Sigmoid colon (tissue), 7 donors: ENCODE data around the gene RBM10. TPM values are rescaled to one million over a fixed set of nuclear protein-coding genes. Genes with fewer than 3 reads are reported as not detected.

Source experiments
- DNase-seq: peaks from one replicate; pipeline ENCODE4 v3.0.0-alpha.2; 2019
- H3K27ac ChIP-seq, 4 donors: fragments of 200-600 bp; sonication (generic); one replicate each; pipeline ENCODE4 v1.5.1; 2016 to 2019; ENCODE audit warnings: mild to moderate bottlenecking in 1 of 4
- H3K27me3 ChIP-seq, 3 donors: fragments of 200-600 bp; sonication (generic); one replicate each; pipeline ENCODE4 v1.5.1; 2019; ENCODE audit warnings: mild to moderate bottlenecking in 1 of 3
- H3K36me3 ChIP-seq, 4 donors: fragments of 200-600 bp; sonication (generic); one replicate each; pipeline ENCODE4 v1.5.1; 2016 to 2019
- H3K4me1 ChIP-seq, 4 donors: fragments of 200-600 bp; sonication (generic); one replicate each; pipeline ENCODE4 v1.5.1; 2017 to 2019
- H3K4me3 ChIP-seq, 4 donors: fragments of 200-600 bp; sonication (generic); one replicate each; pipeline ENCODE4 v1.5.1; 2017 to 2019; ENCODE audit warnings: mild to moderate bottlenecking in 2 of 4, moderate library complexity in 1 of 4
- H3K9me3 ChIP-seq, 4 donors: fragments of 200-600 bp in 3 of 4; sonication (generic) in 3 of 4; one replicate each; pipeline versions ENCODE4 v1.5.1 to v1.6.1; 2013 to 2019
- EP300 ChIP-seq, 4 donors: sonication (generic); formaldehyde crosslinking; IDR thresholded peaks; one replicate each; pipeline ENCODE4 v1.6.1; 2017; ENCODE audit warnings: antibody characterized with exemption in 4 of 4
- POLR2A ChIP-seq, 2 donors: fragments of 450-650 bp; IDR thresholded peaks; one replicate each; pipeline ENCODE4 v1.6.1; 2016; ENCODE audit warnings: antibody characterized with exemption in 2 of 2, mild to moderate bottlenecking in 2 of 2, moderate library complexity in 2 of 2
- POLR2AphosphoS5 ChIP-seq, 4 donors: sonication (generic); formaldehyde crosslinking; IDR thresholded peaks; one replicate each; pipeline ENCODE4 v1.6.1; 2017; ENCODE audit warnings: antibody characterized with exemption in 4 of 4
- WGBS, 2 donors: extraction: QIAGEN DNeasy Blood & Tissue Kit; methylation state at CpG; one replicate each; pipeline ENCODE4 v1.1.7; 2013; 5-methylcytosine and 5-hydroxymethylcytosine counted together
- intact Hi-C: fragments of 100-400 bp; cut with DNase I; formaldehyde crosslinking; loops from one replicate; pipeline ENCODE4 v1.15.1; 2023
- polyA plus RNA-seq, 3 donors: library from polyadenylated mRNA; stranded (reverse); fragments of 200-250 nt; gene quantifications; one replicate each; pipeline ENCODE4 v1.2.3, GENCODE V29; 2013
- total RNA-seq, 4 donors: library from RNA; depleted of rRNA; stranded (reverse); fragments of >200 nt; gene quantifications; one replicate each; pipeline ENCODE4 v1.1.0, GENCODE V29; 2016
- TF ChIP-seq, protein P1 (sequence below), 4 experiments: fragments of 450-650 bp in 3 of 4; fragments of 200-600 bp in 1 of 4; IDR thresholded peaks; one replicate each; pipeline ENCODE4 v1.5.1; 2016 to 2019; ENCODE audit warnings: antibody characterized with exemption in 4 of 4, mild to moderate bottlenecking in 3 of 4, moderate library complexity in 2 of 4
- donor health status: healthy with polysubstance abuse.
- donor health status: Bipolar disorder and iron deficiency.
- donor health status: healthy.

The RBM10 gene
- total and polyA plus RNA-seq, 7 donors = 15.0 to 44.3 (median 22.4) TPM

DNA sequence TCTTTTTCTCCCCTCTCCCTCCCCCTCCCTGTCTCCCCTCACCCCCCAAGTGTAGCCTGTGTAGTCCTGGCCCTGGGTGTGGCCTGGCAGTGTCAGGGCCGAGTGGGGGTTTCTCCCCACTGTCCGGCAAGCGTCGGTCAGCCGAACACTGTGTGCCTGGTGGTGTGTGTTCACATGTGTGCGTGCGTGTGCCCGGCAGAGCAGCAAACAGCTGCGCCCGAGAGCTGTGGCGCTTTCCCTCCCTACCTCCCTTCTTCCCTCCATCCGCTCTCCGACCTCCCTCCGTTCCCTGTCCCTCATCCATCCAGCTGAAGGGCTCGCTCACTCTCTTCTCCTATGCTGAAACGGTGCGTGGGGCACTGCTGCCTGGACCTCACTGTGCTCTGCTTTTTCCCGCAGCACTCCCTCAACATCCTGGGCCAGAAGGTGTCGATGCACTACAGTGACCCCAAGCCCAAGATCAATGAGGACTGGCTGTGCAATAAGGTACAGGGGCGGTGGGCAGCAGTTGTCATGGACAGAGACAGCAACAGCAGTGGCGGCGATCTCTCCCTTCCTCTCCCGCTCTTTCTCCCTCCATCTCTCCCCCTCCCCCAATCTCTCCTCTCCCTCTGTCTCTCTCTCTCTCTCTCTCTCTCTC, 31.2 kb downstream of the RBM10 start:
- no peaks in the 10 kb centered on the region for H3K27me3 ChIP-seq
- peaks cover 7 to 90% (median 24%) of the 10 kb centered on the region in 4 donors for H3K36me3 ChIP-seq
- intact Hi-C loops = no loop called here
- 94 to 96% methylated on average over 23 of the region's 23 CpGs for WGBS, 2 donors
- no peaks in the 10 kb centered on the region for H3K9me3 ChIP-seq
- H3K4me1 ChIP-seq = peaks cover 0 to 11% (median 4%) of the 10 kb centered on the region in 4 donors
- no peak overlapping the region for H3K4me3 ChIP-seq
- DNase-seq = peak; percentile 37
- TF ChIP-seq, protein P1, sequence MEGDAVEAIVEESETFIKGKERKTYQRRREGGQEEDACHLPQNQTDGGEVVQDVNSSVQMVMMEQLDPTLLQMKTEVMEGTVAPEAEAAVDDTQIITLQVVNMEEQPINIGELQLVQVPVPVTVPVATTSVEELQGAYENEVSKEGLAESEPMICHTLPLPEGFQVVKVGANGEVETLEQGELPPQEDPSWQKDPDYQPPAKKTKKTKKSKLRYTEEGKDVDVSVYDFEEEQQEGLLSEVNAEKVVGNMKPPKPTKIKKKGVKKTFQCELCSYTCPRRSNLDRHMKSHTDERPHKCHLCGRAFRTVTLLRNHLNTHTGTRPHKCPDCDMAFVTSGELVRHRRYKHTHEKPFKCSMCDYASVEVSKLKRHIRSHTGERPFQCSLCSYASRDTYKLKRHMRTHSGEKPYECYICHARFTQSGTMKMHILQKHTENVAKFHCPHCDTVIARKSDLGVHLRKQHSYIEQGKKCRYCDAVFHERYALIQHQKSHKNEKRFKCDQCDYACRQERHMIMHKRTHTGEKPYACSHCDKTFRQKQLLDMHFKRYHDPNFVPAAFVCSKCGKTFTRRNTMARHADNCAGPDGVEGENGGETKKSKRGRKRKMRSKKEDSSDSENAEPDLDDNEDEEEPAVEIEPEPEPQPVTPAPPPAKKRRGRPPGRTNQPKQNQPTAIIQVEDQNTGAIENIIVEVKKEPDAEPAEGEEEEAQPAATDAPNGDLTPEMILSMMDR (IDR thresholded peaks at IDR 0.05) = no peak
- TF ChIP-seq EP300 (IDR thresholded peaks at IDR 0.05) (no peak), POLR2A (IDR thresholded peaks at IDR 0.05) (no peak), POLR2AphosphoS5 (IDR thresholded peaks at IDR 0.05) (no peak)
- no peak overlapping the region for H3K27ac ChIP-seq

DNA sequence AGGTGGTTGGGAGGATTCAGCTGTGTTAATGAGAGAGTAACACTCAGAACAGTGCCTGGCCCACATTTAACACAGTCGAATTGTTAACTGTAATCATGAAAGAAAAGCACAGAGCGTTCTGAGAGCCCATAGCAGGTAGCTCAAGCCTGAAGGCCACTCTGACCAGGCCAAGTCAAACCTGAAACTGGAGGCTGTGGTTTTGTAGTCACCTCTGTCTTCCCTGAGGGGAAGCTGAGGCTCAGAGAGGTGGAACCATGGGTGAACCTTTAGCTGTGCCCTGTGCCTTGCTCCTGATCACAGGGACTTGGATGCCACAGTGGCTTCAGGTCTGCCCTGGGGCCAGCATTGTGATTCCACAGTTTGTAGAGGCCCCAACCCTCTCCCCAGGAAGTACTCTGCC, 32.1 kb downstream of the RBM10 start:
- no peak overlapping the region for H3K27ac ChIP-seq
- peak; percentile 34 for DNase-seq
- peaks cover 5 to 90% (median 32%) of the 10 kb centered on the region in 4 donors for H3K36me3 ChIP-seq
- TF ChIP-seq, protein P1 (IDR thresholded peaks at IDR 0.05) = no peak
- no peak for TF ChIP-seq POLR2AphosphoS5 (IDR thresholded peaks at IDR 0.05)
- no peak for TF ChIP-seq EP300 (IDR thresholded peaks at IDR 0.05)
- no peak for TF ChIP-seq POLR2A (IDR thresholded peaks at IDR 0.05)
- no peaks in the 10 kb centered on the region for H3K27me3 ChIP-seq
- 45 to 94% methylated on average over 2 of the region's 2 CpGs for WGBS, 2 donors
- intact Hi-C loops = no loop called here
- no peak overlapping the region for H3K4me3 ChIP-seq
- H3K4me1 ChIP-seq = peaks cover 0 to 11% (median 4%) of the 10 kb centered on the region in 4 donors
- no peaks in the 10 kb centered on the region for H3K9me3 ChIP-seq

DNA sequence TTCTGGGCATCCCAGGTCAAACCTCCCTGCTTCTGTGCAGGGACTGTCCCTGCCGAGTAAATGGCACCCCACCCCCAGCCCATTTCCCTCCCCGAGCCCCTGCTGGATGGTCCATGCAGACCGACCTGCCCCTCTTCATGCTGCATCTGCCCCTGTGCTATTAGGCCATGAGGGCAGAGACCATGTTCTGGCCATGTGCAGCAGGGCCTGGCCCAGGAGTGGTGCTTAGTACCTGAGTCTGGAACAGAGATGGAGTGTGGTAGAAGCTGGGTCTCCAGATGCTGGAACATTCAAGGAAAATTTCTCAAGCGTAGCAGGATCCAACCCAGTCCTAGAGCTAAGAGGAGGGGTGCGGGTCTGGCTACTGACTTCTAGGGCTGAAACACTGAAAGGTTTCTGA, 33.3 kb downstream of the RBM10 start:
- peak overlapping the region in 3 of 4 donors; percentile 61 to 67 (median 62) for H3K27ac ChIP-seq
- peak; percentile 57 for DNase-seq
- TF ChIP-seq, protein P1 (IDR thresholded peaks at IDR 0.05) = no peak
- TF ChIP-seq POLR2AphosphoS5 (IDR thresholded peaks at IDR 0.05) = no peak
- no peak for TF ChIP-seq EP300 (IDR thresholded peaks at IDR 0.05)
- no peak for TF ChIP-seq POLR2A (IDR thresholded peaks at IDR 0.05)
- no peaks in the 10 kb centered on the region for H3K9me3 ChIP-seq
- no peaks in the 10 kb centered on the region for H3K27me3 ChIP-seq
- 90 to 96% methylated on average over 5 of the region's 5 CpGs for WGBS, 2 donors
- H3K36me3 ChIP-seq = peaks cover 5 to 87% (median 33%) of the 10 kb centered on the region in 4 donors
- intact Hi-C loops = no loop called here
- H3K4me3 ChIP-seq = no peak overlapping the region
- H3K4me1 ChIP-seq = peaks cover 0 to 11% (median 4%) of the 10 kb centered on the region in 4 donors

DNA sequence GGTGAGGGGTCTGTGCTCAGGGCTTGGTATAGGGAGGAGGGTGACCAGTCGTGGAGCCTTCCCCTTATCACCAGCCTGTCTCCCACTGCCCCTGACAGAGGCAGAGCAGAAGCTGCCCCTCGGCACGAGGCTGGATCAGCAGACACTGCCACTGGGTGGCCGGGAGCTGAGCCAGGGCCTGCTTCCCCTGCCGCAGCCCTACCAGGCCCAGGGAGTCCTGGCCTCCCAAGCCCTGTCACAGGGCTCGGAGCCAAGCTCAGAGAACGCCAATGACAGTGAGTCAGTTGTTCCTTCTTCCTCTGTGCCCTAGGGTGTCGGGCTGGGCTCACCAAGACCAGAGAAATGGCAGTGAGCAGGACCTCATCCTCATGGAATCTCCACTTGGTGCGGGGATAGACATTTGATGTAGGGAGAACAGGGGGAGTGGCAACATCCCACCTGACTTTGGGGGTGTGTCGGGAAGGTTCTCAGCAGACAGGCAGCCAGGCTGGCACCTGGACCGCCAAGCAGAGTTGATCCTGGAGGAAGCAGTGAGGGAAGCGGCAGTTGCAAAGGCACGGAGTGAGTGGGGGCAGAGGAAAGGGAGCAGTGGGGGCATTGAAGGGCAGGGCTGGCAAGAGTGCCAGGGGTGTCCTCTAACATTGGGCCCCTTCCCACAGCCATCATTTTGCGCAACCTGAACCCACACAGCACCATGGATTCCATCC, 34.4 kb downstream of the RBM10 start:
- 85 to 87% methylated on average over 14 of the region's 14 CpGs for WGBS, 2 donors
- intact Hi-C loops = no loop called here

DNA sequence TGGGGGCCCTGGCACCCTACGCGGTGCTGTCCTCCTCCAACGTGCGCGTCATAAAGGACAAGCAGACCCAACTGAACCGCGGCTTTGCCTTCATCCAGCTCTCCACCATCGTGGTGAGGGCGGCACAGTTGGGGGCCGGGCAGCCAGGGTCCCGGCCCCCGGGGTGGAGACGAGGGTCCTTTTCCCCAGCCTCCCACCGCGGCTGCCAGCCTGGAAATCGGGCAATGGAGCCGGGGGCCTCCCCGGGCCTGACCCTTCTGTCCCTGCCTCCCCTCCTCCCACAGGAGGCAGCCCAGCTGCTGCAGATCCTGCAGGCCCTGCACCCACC, 34.9 kb downstream of the RBM10 start:
- no peak for DNase-seq
- TF ChIP-seq, protein P1 (IDR thresholded peaks at IDR 0.05) = no peak
- TF ChIP-seq EP300 (IDR thresholded peaks at IDR 0.05) (no peak), POLR2AphosphoS5 (IDR thresholded peaks at IDR 0.05) (no peak), POLR2A (IDR thresholded peaks at IDR 0.05) (no peak)
- Histone ChIP-seq H3K4me1 (peaks cover 0 to 11% (median 4%) of the 10 kb centered on the region in 4 donors), H3K4me3 (no peak overlapping the region), H3K27ac (peak overlapping the region; percentile 39 to 62 (median 61)), H3K9me3 (no peaks in the 10 kb centered on the region), H3K36me3 (peaks cover 5 to 82% (median 30%) of the 10 kb centered on the region in 4 donors), H3K27me3 (no peaks in the 10 kb centered on the region)
- intact Hi-C loops = no loop called here
- WGBS, 2 donors = 93% methylated on average over 18 of the region's 18 CpGs

More for the DNA sequence above, 34.4 kb downstream of the RBM10 start:
- H3K36me3 ChIP-seq = peaks cover 5 to 83% (median 30%) of the 10 kb centered on the region in 4 donors
- TF ChIP-seq EP300 (IDR thresholded peaks at IDR 0.05) = no peak
- peak in 2 of 4 donors; percentile 13 to 24 for TF ChIP-seq POLR2AphosphoS5 (IDR thresholded peaks at IDR 0.05)
- peak; percentile 79 for DNase-seq
- H3K27me3 ChIP-seq = no peaks in the 10 kb centered on the region
- H3K4me3 ChIP-seq = no peak overlapping the region
- H3K27ac ChIP-seq = peak overlapping the region; percentile 55 to 67 (median 62)
- H3K9me3 ChIP-seq = no peaks in the 10 kb centered on the region
- H3K4me1 ChIP-seq = peaks cover 0 to 11% (median 4%) of the 10 kb centered on the region in 4 donors
